G401 (cell line): ENCODE data around the gene DOCK7. TPM values are rescaled to one million over a fixed set of nuclear protein-coding genes. Genes with fewer than 3 reads are reported as not detected.
"Not testable (repeated sequence)": the region's sequence is repeated elsewhere in the genome, so short reads cannot be mapped to it uniquely, and the experiment has no call there.

ENCODE experiments used
- DNase-seq: peaks from one replicate; pipeline ENCODE4 v3.0.0-alpha.2; 2015; ENCODE audit warnings: low spot score
- in situ Hi-C: cut with HindIII; loops from 2 replicates; pipeline ENCODE4 v1.10.0; 2016; ENCODE audit warnings: low sequenced_read_pairs, mixed read lengths
- total RNA-seq: library from RNA; depleted of rRNA; stranded (reverse); fragments of >200 nt; shearing (Covaris generic); gene quantifications from 2 replicates; pipeline ENCODE4 v1.2.3, GENCODE V29; 2014

The DOCK7 gene
- total RNA-seq, 1 experiment from 2014 or later: 24.7 TPM

GRCh38 chr1:62637392-62638105 is 50.6 kb downstream of the DOCK7 start:
- in situ Hi-C loops: no loop called here
- no peak for DNase-seq

GRCh38 chr1:62628506-62628905 is 59.7 kb downstream of the DOCK7 start:
- in situ Hi-C loops: no loop called here
- DNase-seq: no peak

DNA sequence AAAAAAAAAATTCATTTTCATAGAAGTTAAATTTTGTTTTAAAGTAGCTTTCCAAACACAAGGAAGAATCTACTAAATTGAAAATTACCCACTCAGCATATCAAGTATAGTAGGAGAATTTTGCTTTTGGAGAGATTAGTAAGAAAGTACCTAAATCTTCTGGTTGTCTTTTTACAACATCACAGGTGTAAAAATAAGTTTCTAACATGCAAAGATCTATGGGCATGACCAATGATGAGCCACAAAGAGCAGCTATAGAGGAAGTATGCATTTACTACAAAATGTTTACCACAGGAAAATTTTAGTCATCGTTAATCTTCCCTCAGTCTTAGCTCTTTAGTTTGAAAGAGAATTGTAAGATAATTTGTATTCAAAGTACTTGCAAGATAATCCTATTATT is 62.8 kb downstream of the DOCK7 start:
- no peak for DNase-seq

DNA sequence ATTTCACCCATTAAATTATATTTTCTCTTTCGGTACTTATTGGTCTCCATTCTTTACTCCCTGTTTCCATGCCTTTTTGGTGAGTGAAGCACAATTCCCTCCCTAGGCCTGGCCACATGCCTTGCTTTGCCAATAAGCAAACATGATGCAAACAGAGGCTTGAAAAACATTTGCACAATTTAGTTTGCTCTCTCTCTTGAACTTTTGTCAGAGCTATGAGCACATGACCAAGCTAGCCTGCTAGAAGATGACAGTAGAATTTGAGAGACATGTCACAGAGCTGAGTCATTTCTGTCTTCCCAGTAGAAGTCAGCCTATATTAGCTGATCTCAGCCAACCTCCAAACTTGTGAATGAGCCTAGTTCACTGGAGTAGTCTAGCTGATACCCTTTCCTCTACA is 66.3 kb downstream of the DOCK7 start:
- DNase-seq: no peak
- in situ Hi-C loops: no loop called here

More for the DNA sequence above, 62.8 kb downstream of the DOCK7 start:
- in situ Hi-C loops: no loop called here

GRCh38 chr1:62613890-62614289 is 74.3 kb downstream of the DOCK7 start:
- in situ Hi-C loops: no loop called here
- DNase-seq: no peak

- in situ Hi-C loops: no loop called here
- no peak for DNase-seq
Observed at GRCh38 chr1:62613325-62613727, 74.9 kb downstream of the DOCK7 start.

GRCh38 chr1:62612770-62613169 is 75.4 kb downstream of the DOCK7 start:
- in situ Hi-C loops: no loop called here
- no peak for DNase-seq

DNA sequence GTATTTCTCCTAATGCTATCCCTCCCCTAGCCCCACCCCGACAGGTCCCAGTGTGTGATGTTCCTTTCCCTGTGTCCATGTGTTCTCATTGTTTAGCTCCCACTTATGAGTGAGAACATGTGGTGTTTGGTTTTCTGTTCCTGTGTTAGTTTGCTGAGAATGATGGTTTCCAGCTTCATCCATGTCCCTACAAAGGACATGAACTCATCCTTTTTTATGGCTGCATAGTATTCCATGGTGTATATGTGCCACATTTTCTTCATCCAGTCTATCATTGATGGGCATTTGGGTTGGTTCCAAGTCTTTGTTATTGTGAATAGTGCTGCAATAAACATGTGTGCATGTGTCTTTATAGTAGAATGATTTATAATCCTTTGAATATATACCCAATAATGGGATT is 77.6 kb downstream of the DOCK7 start:
- DNase-seq, in situ Hi-C loops: not testable (repeated sequence)

DNA sequence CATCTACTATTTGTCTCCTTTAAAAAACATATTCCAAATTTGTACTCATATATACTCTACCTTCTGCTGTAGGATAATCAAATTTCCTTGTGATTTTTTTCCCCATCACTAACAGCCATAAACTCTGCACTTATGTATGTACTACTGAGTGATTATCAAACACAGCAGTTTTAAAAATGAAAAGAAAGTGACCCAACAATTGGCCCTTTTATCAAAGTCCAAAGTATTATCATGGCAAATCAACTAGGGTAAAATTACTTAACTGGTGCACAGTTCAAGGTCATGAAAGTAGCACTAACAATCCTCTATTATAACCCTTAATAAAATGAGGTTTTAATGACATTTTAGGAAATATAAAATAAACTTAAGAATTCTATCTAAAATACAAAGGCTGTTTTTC is 79.3 kb downstream of the DOCK7 start:
- in situ Hi-C loops: no loop called here

GRCh38 chr1:62601457-62601856 is 86.7 kb downstream of the DOCK7 start:
- in situ Hi-C loops: no loop called here
- DNase-seq: no peak

More for the DNA sequence above, 79.3 kb downstream of the DOCK7 start:
- DNase-seq: no peak

DNA sequence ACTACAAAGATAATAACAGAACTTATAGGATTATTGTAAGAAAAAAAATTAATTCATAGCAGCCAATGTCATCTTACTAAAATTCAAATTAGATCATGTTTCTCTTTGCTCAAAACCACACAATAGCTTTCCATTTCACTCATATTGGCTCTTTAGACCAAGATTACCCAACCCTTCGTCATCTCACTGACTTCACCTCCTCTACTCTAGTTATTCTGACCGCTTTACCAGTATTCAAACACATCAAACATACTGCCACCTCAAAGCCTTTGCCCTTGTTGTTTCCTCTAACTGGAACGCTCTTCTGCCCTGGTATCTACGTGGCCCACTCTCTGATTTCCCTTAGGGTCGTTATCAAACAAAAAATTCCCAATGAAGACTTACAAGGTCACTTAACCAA is 89.1 kb downstream of the DOCK7 start:
- no peak for DNase-seq
- in situ Hi-C loops: no loop called here

DNA sequence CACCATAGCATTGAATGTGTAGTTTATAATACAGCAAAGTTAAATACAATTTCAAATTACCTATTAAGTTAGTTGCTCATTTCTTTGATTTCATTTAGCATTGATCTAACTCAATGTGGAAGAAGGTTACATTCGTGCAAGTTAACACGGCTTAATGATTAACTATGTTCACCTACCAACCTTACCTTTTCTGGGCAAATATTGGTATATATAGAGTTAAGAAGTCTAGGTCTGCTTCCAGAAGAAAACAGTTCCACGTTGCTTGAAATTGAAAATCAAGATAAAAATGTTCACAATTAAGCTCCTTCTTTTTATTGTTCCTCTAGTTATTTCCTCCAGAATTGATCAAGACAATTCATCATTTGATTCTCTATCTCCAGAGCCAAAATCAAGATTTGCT is 90.9 kb downstream of the DOCK7 start, which contains the start of gene ANGPTL3:
Gene ANGPTL3, plus strand, starts transcription at position 240 of the 400 bp plus-strand sequence. Its CDS starts 47 bp downstream, at position 287.
- in situ Hi-C loops: no loop called here

GRCh38 chr1:62595647-62596046 is 92.5 kb downstream of the DOCK7 start:
- DNase-seq: no peak
- in situ Hi-C loops: no loop called here

More for the DNA sequence above, 90.9 kb downstream of the DOCK7 start, which contains the start of gene ANGPTL3:
- no peak for DNase-seq

DNA sequence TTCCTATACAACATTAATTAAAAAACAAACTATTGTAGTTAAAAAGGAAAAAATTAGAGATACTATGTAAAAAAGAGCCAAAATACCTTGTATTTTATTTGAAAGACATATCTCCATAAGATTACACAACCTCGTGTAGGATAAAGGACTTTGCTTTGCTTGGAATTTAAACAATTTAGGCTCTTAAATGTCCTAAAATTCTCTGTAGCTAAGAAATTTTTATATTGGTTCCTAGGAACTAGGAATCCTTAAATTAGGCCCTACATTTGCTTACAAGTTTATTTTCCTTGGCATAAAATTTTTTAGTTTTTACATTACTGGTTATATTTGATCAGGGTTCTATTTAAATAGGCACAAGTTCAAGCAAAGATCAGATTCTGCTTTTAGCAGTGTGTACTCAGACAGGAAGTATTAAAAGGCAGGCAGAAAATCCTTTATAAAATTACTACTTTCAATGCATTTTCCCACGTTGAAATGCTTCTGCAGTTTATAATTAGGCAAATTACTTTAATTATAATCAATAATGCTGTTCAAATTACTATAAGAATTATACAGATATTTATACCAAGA is 94.3 kb downstream of the DOCK7 start:
- DNase-seq: no peak
- in situ Hi-C loops: no loop called here

GRCh38 chr1:62590970-62591368 is 97.2 kb downstream of the DOCK7 start:
- in situ Hi-C loops: no loop called here
- DNase-seq: no peak

DNA sequence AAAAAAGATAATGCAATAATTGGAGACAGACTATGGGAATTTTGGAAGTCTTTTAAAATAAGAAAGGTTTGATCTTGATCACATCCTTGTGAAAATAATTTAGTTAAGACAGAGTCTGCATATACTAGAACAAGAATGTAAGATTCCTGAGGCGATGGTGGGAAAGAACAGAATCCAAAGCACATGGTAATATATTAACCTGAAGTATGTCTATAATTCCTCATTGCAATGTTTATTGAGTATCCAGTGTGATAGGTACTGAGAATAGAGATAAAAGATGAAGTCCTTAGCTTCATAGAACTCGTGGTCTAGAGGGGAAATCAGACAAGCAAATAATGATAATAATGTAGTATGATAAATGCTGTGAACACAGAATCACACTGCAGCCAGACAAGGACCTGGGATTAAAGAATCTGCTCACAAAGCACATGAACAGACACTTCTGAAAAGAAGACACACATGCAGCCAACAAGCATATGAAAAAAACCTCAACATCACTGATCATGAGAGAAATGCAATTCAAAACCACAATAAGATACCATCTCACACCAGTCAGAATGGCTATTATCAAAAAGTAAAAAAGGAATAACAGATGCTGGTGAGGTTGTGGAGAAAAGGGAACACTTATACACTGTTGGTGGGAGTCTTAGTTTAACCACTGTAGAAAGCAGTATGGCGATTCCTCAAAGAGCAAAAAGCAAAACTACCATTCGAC is 97.8 kb downstream of the DOCK7 start:
- DNase-seq: no peak
- in situ Hi-C loops: no loop called here

- DNase-seq: no peak
- in situ Hi-C loops: no loop called here
Observed at GRCh38 chr1:62589321-62589720, 98.9 kb downstream of the DOCK7 start.

GRCh38 chr1:62588000-62588399 is 100.2 kb downstream of the DOCK7 start:
- no peak for DNase-seq
- in situ Hi-C loops: no loop called here

DNA sequence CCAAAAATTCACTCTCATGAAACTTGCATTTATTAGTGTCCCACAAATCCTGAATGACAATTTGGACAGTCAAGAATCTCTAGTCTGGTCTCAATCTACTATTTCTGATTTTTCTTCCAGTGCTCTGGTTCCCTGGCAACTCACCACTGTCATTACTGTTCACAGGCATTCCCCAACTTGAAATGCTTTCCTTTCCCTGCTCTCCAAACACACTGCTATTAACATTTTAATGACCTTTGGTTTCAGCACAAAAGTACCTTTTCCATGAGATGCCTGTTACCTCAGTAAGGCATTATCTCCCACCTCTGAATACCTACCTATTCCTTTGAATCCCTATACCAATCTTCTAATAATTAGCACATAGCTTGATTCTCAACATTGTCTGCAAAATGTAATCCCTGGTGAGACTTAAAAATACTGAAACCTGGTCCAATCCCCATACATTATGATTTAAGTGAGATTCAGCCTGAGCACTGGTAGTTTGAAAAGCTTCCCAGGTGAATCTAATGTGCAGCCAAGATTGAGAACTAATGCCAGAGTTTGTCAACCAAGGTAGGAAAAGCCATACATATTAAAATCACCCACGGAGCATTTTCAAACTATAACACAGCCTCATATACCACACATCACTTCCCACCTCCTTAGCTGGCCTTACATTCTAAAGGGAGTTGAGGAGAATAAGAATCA is 102.6 kb downstream of the DOCK7 start:
- no peak for DNase-seq
- in situ Hi-C loops: no loop called here

- in situ Hi-C loops: no loop called here
- DNase-seq: no peak
Observed at GRCh38 chr1:62573675-62574074, 114.5 kb downstream of the DOCK7 start.
